Activated CD8-positive, alpha-beta T cell treated with anti-CD3 and anti-CD28 coated beads for 36 hours (primary cell): ENCODE results near the gene PRSS1. TPM values are rescaled to one million over a fixed set of nuclear protein-coding genes. Genes with fewer than 3 reads are reported as not detected.
"Not testable (repeated sequence)": the region's sequence is repeated elsewhere in the genome, so short reads cannot be mapped to it uniquely, and the experiment has no call there.

Experiments
- ATAC-seq: fragments of 200-7000 bp; cut with Tn5 transposase; one replicate; pipeline ENCODE4 v1.10.0; 2021; ENCODE audit warnings: mild to moderate bottlenecking, moderate library complexity
- CTCF ChIA-PET: fragments of 350-600 bp; sonication (Branson Sonifier 250); formaldehyde crosslinking; loops from one replicate; lab custom pipeline; 2021; ENCODE audit warnings: antibody characterized with exemption; lab: Charles Lee
- POLR2A ChIA-PET: fragments of 350-600 bp; sonication (Branson Sonifier 250); formaldehyde crosslinking; loops from one replicate; lab custom pipeline; 2021; ENCODE audit warnings: antibody characterized with exemption; lab: Charles Lee
- DNase-seq: peaks from one replicate; pipeline ENCODE4 v3.0.0-alpha.2; 2020
- H3K27ac Mint-ChIP-seq: one replicate; pipeline ENCODE4 v1.8.0; 2021; ENCODE audit warnings: mild to moderate bottlenecking, mixed read lengths
- H3K27me3 Mint-ChIP-seq: one replicate; pipeline ENCODE4 v1.8.0; 2021; ENCODE audit warnings: mixed read lengths
- H3K36me3 Mint-ChIP-seq: one replicate; pipeline ENCODE4 v1.8.0; 2021; ENCODE audit warnings: low read depth, mixed read lengths
- H3K4me1 Mint-ChIP-seq: one replicate; pipeline ENCODE4 v1.8.0; 2021; ENCODE audit warnings: low read depth, mixed read lengths
- H3K4me3 Mint-ChIP-seq: one replicate; pipeline ENCODE4 v1.8.0; 2021; ENCODE audit warnings: mild to moderate bottlenecking, moderate library complexity, mixed read lengths
- H3K9me3 Mint-ChIP-seq: one replicate; pipeline ENCODE4 v1.8.0; 2021; ENCODE audit warnings: mixed read lengths
- intact Hi-C: fragments of 100-400 bp; cut with micrococcal nuclease; formaldehyde crosslinking; loops from one replicate; pipeline ENCODE4 v1.10.0; 2022
- total RNA-seq, 2 experiments: library from RNA; stranded (reverse); gene quantifications; one replicate each; pipeline ENCODE4 v1.2.3, GENCODE V29; 2021
- TF ChIP-seq, protein P1 (sequence below): fragments of 200-600 bp; IDR thresholded peaks from one replicate; pipeline ENCODE4 v1.8.0; 2022; ENCODE audit warnings: antibody characterized with exemption, mild to moderate bottlenecking

The PRSS1 gene
- total RNA-seq, 2 experiments from 2014 or later = not detected

DNA sequence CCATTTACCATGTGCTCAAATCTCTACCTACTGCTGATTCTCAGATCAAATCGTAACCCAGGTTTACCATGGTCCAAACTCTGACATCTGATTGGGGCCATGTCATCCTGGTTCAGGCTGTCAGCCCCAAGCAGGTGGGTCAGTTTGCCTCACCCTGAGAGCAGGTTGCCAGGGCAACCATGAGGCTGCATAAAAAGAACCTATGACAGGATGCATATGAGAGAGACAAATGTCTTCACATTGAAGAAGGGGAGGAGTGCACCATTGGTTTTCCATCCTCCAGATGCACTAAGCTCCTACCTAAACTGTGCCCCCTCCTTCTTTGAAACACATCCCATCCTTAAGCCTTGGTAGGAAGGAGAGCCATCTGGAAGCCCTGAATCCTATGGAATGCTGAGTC lies 10.2 kb downstream of the PRSS1 start:
- DNase-seq = no peak
- no peak for ATAC-seq

DNA sequence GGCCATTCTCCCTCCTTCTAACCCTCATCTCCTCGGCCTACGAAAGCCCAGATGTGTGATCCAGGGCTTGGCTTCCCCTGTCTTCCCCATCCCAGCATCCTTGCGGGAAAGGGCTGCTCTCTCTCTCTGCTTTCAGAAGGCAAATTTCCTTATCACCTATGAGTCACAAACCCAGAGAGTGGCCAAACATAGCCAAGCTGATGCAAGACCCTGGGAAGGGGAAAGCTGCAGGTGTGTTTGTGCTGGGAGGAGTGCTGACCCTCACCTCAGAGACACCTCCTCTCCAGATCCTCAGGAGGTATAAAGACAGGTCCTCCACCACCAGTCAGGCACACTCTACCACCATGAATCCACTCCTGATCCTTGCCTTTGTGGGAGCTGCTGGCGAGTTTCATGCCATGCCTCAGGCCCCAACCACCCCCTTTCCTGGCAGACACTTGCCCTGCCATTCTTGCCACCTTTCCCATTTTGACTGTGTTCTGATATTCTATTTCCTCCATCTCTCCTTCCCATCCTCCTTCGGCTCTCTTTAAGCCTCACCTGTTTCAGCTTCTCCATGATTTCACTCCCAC lies 10.9 kb downstream of the PRSS1 start:
- Mint-ChIP-seq H3K4me3 (no peak overlapping the region), H3K27ac (no peak overlapping the region), H3K27me3 (no peaks in the 10 kb centered on the region), H3K36me3 (no peaks in the 10 kb centered on the region), H3K4me1 (no peaks in the 10 kb centered on the region), H3K9me3 (no peaks in the 10 kb centered on the region)
- intact Hi-C loops = no loop called here
- ATAC-seq = no peak
- TF ChIP-seq, protein P1, sequence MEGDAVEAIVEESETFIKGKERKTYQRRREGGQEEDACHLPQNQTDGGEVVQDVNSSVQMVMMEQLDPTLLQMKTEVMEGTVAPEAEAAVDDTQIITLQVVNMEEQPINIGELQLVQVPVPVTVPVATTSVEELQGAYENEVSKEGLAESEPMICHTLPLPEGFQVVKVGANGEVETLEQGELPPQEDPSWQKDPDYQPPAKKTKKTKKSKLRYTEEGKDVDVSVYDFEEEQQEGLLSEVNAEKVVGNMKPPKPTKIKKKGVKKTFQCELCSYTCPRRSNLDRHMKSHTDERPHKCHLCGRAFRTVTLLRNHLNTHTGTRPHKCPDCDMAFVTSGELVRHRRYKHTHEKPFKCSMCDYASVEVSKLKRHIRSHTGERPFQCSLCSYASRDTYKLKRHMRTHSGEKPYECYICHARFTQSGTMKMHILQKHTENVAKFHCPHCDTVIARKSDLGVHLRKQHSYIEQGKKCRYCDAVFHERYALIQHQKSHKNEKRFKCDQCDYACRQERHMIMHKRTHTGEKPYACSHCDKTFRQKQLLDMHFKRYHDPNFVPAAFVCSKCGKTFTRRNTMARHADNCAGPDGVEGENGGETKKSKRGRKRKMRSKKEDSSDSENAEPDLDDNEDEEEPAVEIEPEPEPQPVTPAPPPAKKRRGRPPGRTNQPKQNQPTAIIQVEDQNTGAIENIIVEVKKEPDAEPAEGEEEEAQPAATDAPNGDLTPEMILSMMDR = no peak
- no peak for DNase-seq
- CTCF ChIA-PET = no interaction called here
- POLR2A ChIA-PET = no interaction called here

More for the DNA sequence above, 10.2 kb downstream of the PRSS1 start:
- Mint-ChIP-seq H3K4me1 (no peaks in the 10 kb centered on the region), H3K9me3 (no peaks in the 10 kb centered on the region), H3K27ac (no peak overlapping the region), H3K4me3 (no peak overlapping the region), H3K27me3 (no peaks in the 10 kb centered on the region), H3K36me3 (no peaks in the 10 kb centered on the region)
- TF ChIP-seq, protein P1 = no peak
- CTCF ChIA-PET = no interaction called here
- intact Hi-C loops = no loop called here
- POLR2A ChIA-PET = no interaction called here

DNA sequence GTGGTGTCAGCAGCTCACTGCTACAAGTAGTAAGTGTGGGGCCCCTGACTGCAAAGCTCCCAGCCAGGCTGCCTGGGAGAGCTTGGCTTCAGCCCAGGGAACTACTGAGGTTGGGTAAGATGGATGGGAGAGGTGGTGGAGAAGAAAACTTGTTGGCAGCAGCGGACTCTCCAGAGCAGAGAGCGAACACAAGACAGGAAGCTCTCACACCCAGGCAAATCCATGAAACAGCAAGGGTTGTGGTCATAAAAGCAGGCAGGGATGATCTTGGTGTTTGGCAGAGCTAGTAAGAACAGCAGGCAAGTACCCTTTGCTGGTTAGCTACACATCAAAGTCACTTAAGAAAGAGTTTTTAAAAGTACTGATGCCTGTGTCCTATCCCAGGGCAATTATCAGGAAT lies 12.3 kb downstream of the PRSS1 start:
- H3K36me3 Mint-ChIP-seq, H3K27ac Mint-ChIP-seq, intact Hi-C loops, H3K4me3 Mint-ChIP-seq, H3K9me3 Mint-ChIP-seq, H3K4me1 Mint-ChIP-seq, CTCF ChIA-PET, ATAC-seq, DNase-seq, H3K27me3 Mint-ChIP-seq, POLR2A ChIA-PET: not testable (repeated sequence)

DNA sequence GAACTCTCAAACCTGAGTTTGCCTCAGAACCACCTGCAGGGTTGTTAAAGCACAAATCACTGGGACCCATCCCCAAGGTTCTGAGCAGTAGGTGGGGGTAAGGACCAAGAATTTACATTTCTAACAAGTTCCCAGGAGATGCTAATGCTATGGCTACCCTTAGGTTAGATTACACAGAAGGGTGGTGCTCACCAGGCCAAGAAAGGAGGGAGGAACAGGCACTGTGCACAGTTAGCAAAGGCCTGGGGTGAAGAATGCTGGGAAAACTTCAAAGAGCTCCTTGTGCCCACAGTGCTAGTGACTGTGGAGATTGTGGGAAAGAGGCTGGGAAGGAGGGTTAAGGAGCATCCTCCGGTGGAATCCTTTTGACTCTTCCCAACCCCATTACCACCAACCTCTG lies 12.8 kb downstream of the PRSS1 start:
- intact Hi-C loops = no loop called here
- Mint-ChIP-seq H3K36me3 (no peaks in the 10 kb centered on the region), H3K27me3 (no peaks in the 10 kb centered on the region), H3K4me1 (no peaks in the 10 kb centered on the region), H3K27ac (no peak overlapping the region), H3K9me3 (no peaks in the 10 kb centered on the region), H3K4me3 (no peak overlapping the region)
- no peak for ATAC-seq
- no peak for DNase-seq
- POLR2A ChIA-PET = no interaction called here
- TF ChIP-seq, protein P1 = no peak
- CTCF ChIA-PET = no interaction called here

DNA sequence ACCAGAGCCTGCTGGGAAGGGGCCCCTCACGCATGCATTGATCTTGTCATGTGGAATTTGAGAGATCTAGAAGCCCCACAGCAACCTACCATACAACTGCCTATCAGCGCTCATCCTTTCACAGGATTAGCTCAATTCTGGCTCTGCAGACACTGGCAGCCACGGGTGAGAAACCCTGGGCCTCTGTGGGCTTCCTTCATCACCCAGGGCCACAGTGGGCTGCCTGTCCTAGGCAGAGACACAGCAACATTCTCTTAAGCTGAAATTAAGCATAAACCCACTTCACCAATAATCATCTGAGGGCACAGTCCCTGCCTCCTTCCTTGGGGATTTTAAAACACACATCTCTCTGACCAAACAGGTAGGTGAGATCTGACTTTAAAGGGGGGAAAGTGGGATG lies 18.2 kb downstream of the PRSS1 start:
- ChIA-PET CTCF (no interaction called here), POLR2A (no interaction called here)
- intact Hi-C loops = no loop called here
- TF ChIP-seq, protein P1 = no peak
- ATAC-seq = no peak
- no peak overlapping the region for H3K27ac Mint-ChIP-seq
- H3K36me3 Mint-ChIP-seq = no peaks in the 10 kb centered on the region
- H3K4me1 Mint-ChIP-seq = peaks cover 2% of the 10 kb centered on the region
- no peak for DNase-seq
- no peaks in the 10 kb centered on the region for H3K9me3 Mint-ChIP-seq
- no peak overlapping the region for H3K4me3 Mint-ChIP-seq
- H3K27me3 Mint-ChIP-seq = no peaks in the 10 kb centered on the region
